Effector CD4-positive, alpha-beta T cell (primary cell): ENCODE results near the gene PRM3.

Experiments used
- DNase-seq: peaks from one replicate; pipeline ENCODE4 v3.0.0-alpha.2; 2020

PRM3 gene

GRCh38 chr16:11280616-11281522 is 7.4 kb upstream of the PRM3 start, which contains the start of gene PRM1:
PRM1 (minus strand) TSS chr16:11281330; CDS start chr16:11281238, 92 bp downstream.
- no peak for DNase-seq

GRCh38 chr16:11278681-11279628 is 5.5 kb upstream of the PRM3 start:
- DNase-seq = no peak

GRCh38 chr16:11277607-11278337 is 4.3 kb upstream of the PRM3 start:
- no peak for DNase-seq

- DNase-seq = no peak
These were observed 3.6 kb upstream of the PRM3 start for GRCh38 chr16:11276896-11277593.

GRCh38 chr16:11276143-11276895 is 2.9 kb upstream of the PRM3 start, which contains the start of gene PRM2:
PRM2 (minus strand) TSS chr16:11276480; CDS start chr16:11276370, 110 bp downstream.
- DNase-seq = no peak

GRCh38 chr16:11274964-11275363 is 1.5 kb upstream of the PRM3 start:
- no peak for DNase-seq

GRCh38 chr16:11273721-11274324 is 394 bp upstream of the PRM3 start:
- DNase-seq = no peak

GRCh38 chr16:11272484-11272883 is 945 bp downstream of the PRM3 start:
- DNase-seq = no peak

- no peak for DNase-seq
These were observed 1.8 kb downstream of the PRM3 start for GRCh38 chr16:11271610-11272009.

GRCh38 chr16:11270602-11271162 is 2.7 kb downstream of the PRM3 start:
- DNase-seq = no peak

- DNase-seq = no peak
These were observed 4.5 kb downstream of the PRM3 start, which contains the start of gene TNP2 for GRCh38 chr16:11268921-11269375. TNP2 (minus strand) TSS chr16:11269325; CDS start chr16:11269262, 63 bp downstream.

- no peak for DNase-seq
These were observed 8.3 kb downstream of the PRM3 start for GRCh38 chr16:11265124-11265523.

GRCh38 chr16:11264155-11264832 is 9.1 kb downstream of the PRM3 start:
- DNase-seq = no peak

- no peak for DNase-seq
These were observed 9.7 kb downstream of the PRM3 start for GRCh38 chr16:11263737-11264136.

GRCh38 chr16:11262915-11263314 is 10.5 kb downstream of the PRM3 start:
- no peak for DNase-seq

- DNase-seq = no peak
These were observed 12.8 kb downstream of the PRM3 start for GRCh38 chr16:11260596-11260966.

GRCh38 chr16:11259655-11260595 is 13.5 kb downstream of the PRM3 start:
- no peak for DNase-seq
